H9 (cell line): ENCODE measurements around the gene PEPD. TPM values are rescaled to one million over a fixed set of nuclear protein-coding genes. Genes with fewer than 3 reads are reported as not detected.
"Not testable (repeated sequence)": the region's sequence is repeated elsewhere in the genome, so short reads cannot be mapped to it uniquely, and the experiment has no call there.

ENCODE experiments used
- DNase-seq: peaks from one replicate; pipeline ENCODE4 v3.0.0-alpha.2; 2017
- H2AFZ ChIP-seq: one replicate; pipeline ENCODE4 v1.6.1; 2013; ENCODE audit warnings: mild to moderate bottlenecking, low read length, control low read depth, moderate library complexity
- H2AK5ac ChIP-seq: 2 replicates; pipeline ENCODE4 v1.6.1; 2013; ENCODE audit warnings: low read length, control low read depth, mixed read lengths; ENCODE audit not compliant: insufficient read length
- H2BK120ac ChIP-seq: one replicate; pipeline ENCODE4 v1.6.1; 2013; ENCODE audit warnings: low read depth, mild to moderate bottlenecking, low read length, control low read depth, inconsistent platforms; ENCODE audit not compliant: poor library complexity, severe bottlenecking
- H2BK12ac ChIP-seq: 2 replicates; pipeline ENCODE4 v1.6.1; 2013; ENCODE audit warnings: low read length, control low read depth, mixed read lengths, low read depth; ENCODE audit not compliant: insufficient read length
- H2BK15ac ChIP-seq: 2 replicates; pipeline ENCODE4 v1.6.1; 2013; ENCODE audit warnings: low read depth, low read length, control low read depth
- H2BK20ac ChIP-seq: one replicate; pipeline ENCODE4 v1.6.1; 2013; ENCODE audit warnings: low read depth, mild to moderate bottlenecking, low read length, control low read depth, inconsistent platforms; ENCODE audit not compliant: poor library complexity, severe bottlenecking
- H2BK5ac ChIP-seq: 2 replicates; pipeline ENCODE4 v1.6.1; 2013; ENCODE audit warnings: low read length, control low read depth, mixed read lengths; ENCODE audit not compliant: insufficient read length
- H3K14ac ChIP-seq: 2 replicates; pipeline ENCODE4 v1.6.1; 2013; ENCODE audit warnings: low read length, control low read depth; ENCODE audit not compliant: insufficient read depth
- H3K18ac ChIP-seq: 2 replicates; pipeline ENCODE4 v1.6.1; 2013; ENCODE audit warnings: low read depth, mild to moderate bottlenecking, mixed read lengths, low read length, control low read depth; ENCODE audit not compliant: insufficient read length
- H3K23ac ChIP-seq: 2 replicates; pipeline ENCODE4 v1.6.1; 2013; ENCODE audit warnings: low read length, control low read depth, mixed read lengths, low read depth; ENCODE audit not compliant: insufficient read length
- H3K23me2 ChIP-seq: 2 replicates; pipeline ENCODE4 v1.6.1; 2013; ENCODE audit warnings: low read depth, mild to moderate bottlenecking, mixed read lengths, low read length, control low read depth; ENCODE audit not compliant: insufficient read length, poor library complexity, severe bottlenecking
- H3K27ac ChIP-seq: 2 replicates; pipeline ENCODE4 v1.5.1; 2013; ENCODE audit warnings: low read length, control low read depth, mixed read lengths, low read depth; ENCODE audit not compliant: insufficient read length
- H3K27me3 ChIP-seq: 2 replicates; pipeline ENCODE4 v1.6.1; 2013; ENCODE audit warnings: low read length, control low read depth, inconsistent platforms; ENCODE audit not compliant: insufficient read depth
- H3K4ac ChIP-seq: 2 replicates; pipeline ENCODE4 v1.6.1; 2013; ENCODE audit warnings: low read depth, mild to moderate bottlenecking, control low read depth, inconsistent platforms, low read length, moderate library complexity
- H3K4me1 ChIP-seq: 2 replicates; pipeline ENCODE4 v1.6.1; 2013; ENCODE audit warnings: low read length, control low read depth, inconsistent platforms; ENCODE audit not compliant: insufficient read depth
- H3K4me2 ChIP-seq: 2 replicates; pipeline ENCODE4 v1.6.1; 2013; ENCODE audit warnings: low read length, control low read depth, mixed read lengths; ENCODE audit not compliant: insufficient read length, insufficient read depth
- H3K56ac ChIP-seq: 2 replicates; pipeline ENCODE4 v1.6.1; 2013; ENCODE audit warnings: low read depth, mild to moderate bottlenecking, mixed read lengths, low read length, control low read depth; ENCODE audit not compliant: insufficient read length
- H3K79me1 ChIP-seq: 2 replicates; pipeline ENCODE4 v1.6.1; 2013; ENCODE audit warnings: low read depth, mild to moderate bottlenecking, moderate library complexity, low read length, control low read depth, inconsistent platforms; ENCODE audit not compliant: insufficient read depth, poor library complexity, severe bottlenecking
- H3K79me2 ChIP-seq: 2 replicates; pipeline ENCODE4 v1.6.1; 2013; ENCODE audit warnings: low read length, control low read depth, inconsistent platforms; ENCODE audit not compliant: insufficient read depth
- H3K9ac ChIP-seq: 2 replicates; pipeline ENCODE4 v1.6.1; 2013; ENCODE audit warnings: low read length, control low read depth, mixed read lengths; ENCODE audit not compliant: insufficient read length; ENCODE audit errors: extremely low read depth
- H3K9me3 ChIP-seq: one replicate; pipeline ENCODE4 v1.6.1; 2013; ENCODE audit warnings: low read depth, low read length, inconsistent platforms; ENCODE audit not compliant: control insufficient read depth
- H3T11ph ChIP-seq: one replicate; pipeline ENCODE4 v1.6.1; 2013; ENCODE audit warnings: mild to moderate bottlenecking, low read length, control low read depth, inconsistent platforms
- H4K20me1 ChIP-seq: one replicate; pipeline ENCODE4 v1.6.1; 2013; ENCODE audit not compliant: control insufficient read depth, insufficient read length, insufficient read depth
- H4K5ac ChIP-seq: 2 replicates; pipeline ENCODE4 v1.6.1; 2013; ENCODE audit warnings: low read depth, mild to moderate bottlenecking, mixed read lengths, low read length, control low read depth; ENCODE audit not compliant: insufficient read length
- H4K8ac ChIP-seq: replicated peaks from 2 replicates; pipeline ENCODE4 v1.6.1; 2013; ENCODE audit warnings: low read length, control low read depth, mixed read lengths, low read depth; ENCODE audit not compliant: insufficient read length
- H4K91ac ChIP-seq: 2 replicates; pipeline ENCODE4 v1.6.1; 2013; ENCODE audit warnings: low read depth, mild to moderate bottlenecking, moderate library complexity, mixed read lengths, low read length, control low read depth; ENCODE audit not compliant: insufficient read length
- H3K27ac Mint-ChIP-seq, 3 experiments: 2 replicates in 2 of 3; 3 replicates in 1 of 3; pipeline ENCODE4 v1.8.0; 2020 to 2021; ENCODE audit warnings: mixed read lengths in 3 of 3, mild to moderate bottlenecking in 1 of 3, moderate library complexity in 1 of 3
- H3K27me3 Mint-ChIP-seq: 2 replicates; pipeline ENCODE4 v1.8.0; 2021; ENCODE audit warnings: low read depth, mild to moderate bottlenecking, moderate library complexity, mixed read lengths
- H3K36me3 Mint-ChIP-seq, 3 experiments: 2 replicates in 2 of 3; 3 replicates in 1 of 3; pipeline ENCODE4 v1.8.0; 2020 to 2021; ENCODE audit warnings: low read depth in 3 of 3, mixed read lengths in 3 of 3; ENCODE audit not compliant: insufficient read depth in 1 of 3
- H3K4me1 Mint-ChIP-seq, 2 experiments: 2 replicates each; pipeline ENCODE4 v1.8.0; 2020; ENCODE audit warnings: mixed read lengths in 2 of 2
- H3K4me3 Mint-ChIP-seq, 2 experiments: 2 replicates in 1 of 2; 3 replicates in 1 of 2; pipeline ENCODE4 v1.8.0; 2020 to 2021; ENCODE audit warnings: mild to moderate bottlenecking in 2 of 2, mixed read lengths in 2 of 2, moderate library complexity in 1 of 2
- H3K9me3 Mint-ChIP-seq, 2 experiments: 2 replicates in 1 of 2; 3 replicates in 1 of 2; pipeline ENCODE4 v1.8.0; 2020; ENCODE audit warnings: mild to moderate bottlenecking in 2 of 2, mixed read lengths in 2 of 2, moderate library complexity in 1 of 2
- CTCF ChIP-seq: fragments of 200-600 bp; sonication (generic); conservative IDR thresholded peaks from 3 replicates; pipeline ENCODE4 v1.8.0; 2021; ENCODE audit warnings: antibody characterized with exemption, mild to moderate bottlenecking
- WGBS: extraction: QIAGEN DNeasy Blood & Tissue Kit; methylation state at CpG from one replicate; pipeline ENCODE4 v1.1.7; 2013; ENCODE audit warnings: missing lambda C conversion rate, low lambda C conversion rate, mixed read lengths; ENCODE audit not compliant: insufficient read length; ENCODE audit errors: extremely low coverage; 5-methylcytosine and 5-hydroxymethylcytosine counted together
- total RNA-seq: library from RNA; stranded (reverse); gene quantifications from 2 replicates; pipeline ENCODE4 v1.2.1, GENCODE V29; 2021

The PEPD gene
- total RNA-seq, 1 experiment from 2014 or later, result 52.8 TPM

GRCh38 chr19:33562636-33563035 lies 41.0 kb upstream of the PEPD start:
- Histone ChIP-seq H3K14ac (no peak overlapping the region), H2BK20ac (no peak overlapping the region), H3K9me3 (no peaks in the 10 kb centered on the region), H3K23ac (no peak overlapping the region), H3K4me2 (no peak overlapping the region), H2BK120ac (no peak overlapping the region), H2BK5ac (no peak overlapping the region), H4K91ac (no peak overlapping the region), H4K20me1 (no peaks in the 10 kb centered on the region), H3K4ac (no peak overlapping the region), H3T11ph (no peak overlapping the region), H3K56ac (no peak overlapping the region), H2BK15ac (no peak overlapping the region), H3K23me2 (no peaks in the 10 kb centered on the region), H2AFZ (no peak overlapping the region), H3K79me2 (no peaks in the 10 kb centered on the region), H3K18ac (no peak overlapping the region), H2BK12ac (no peak overlapping the region), H4K5ac (no peak overlapping the region), H3K27me3 (no peaks in the 10 kb centered on the region), H4K8ac (no peak overlapping the region), H2AK5ac (no peak overlapping the region), H3K79me1 (no peaks in the 10 kb centered on the region), H3K9ac (no peak overlapping the region), H3K27ac (no peak overlapping the region), H3K4me1 (no peaks in the 10 kb centered on the region)
- H3K27ac Mint-ChIP-seq, result no peak overlapping the region
- WGBS, result no CpG with 5 or more reads among the region's 7 CpGs
- H3K27me3 Mint-ChIP-seq, result peaks cover 8% of the 10 kb centered on the region
- no peaks in the 10 kb centered on the region for H3K36me3 Mint-ChIP-seq
- peaks cover 27 to 29% of the 10 kb centered on the region in 2 experiments for H3K4me1 Mint-ChIP-seq
- H3K4me3 Mint-ChIP-seq, result no peak overlapping the region
- H3K9me3 Mint-ChIP-seq, result no peaks in the 10 kb centered on the region
- no peak for TF ChIP-seq CTCF
- no peak for DNase-seq

- not testable (repeated sequence) for H3K9me3 ChIP-seq, H3K9me3 Mint-ChIP-seq, H2BK5ac ChIP-seq, H2BK12ac ChIP-seq, H4K91ac ChIP-seq, H3K23me2 ChIP-seq, H3K27ac ChIP-seq, H2BK120ac ChIP-seq, H2BK20ac ChIP-seq, DNase-seq, H3K56ac ChIP-seq, H3K36me3 Mint-ChIP-seq, H3K79me2 ChIP-seq, H4K8ac ChIP-seq, H3K18ac ChIP-seq, H2BK15ac ChIP-seq, H3K4me2 ChIP-seq, H3K79me1 ChIP-seq, H3K14ac ChIP-seq, H3K4me3 Mint-ChIP-seq, H3K4ac ChIP-seq, H3K27me3 Mint-ChIP-seq, H4K5ac ChIP-seq, H3T11ph ChIP-seq, H3K4me1 ChIP-seq, H3K27ac Mint-ChIP-seq, H2AK5ac ChIP-seq, H4K20me1 ChIP-seq, H3K27me3 ChIP-seq, H2AFZ ChIP-seq, H3K9ac ChIP-seq, H3K23ac ChIP-seq
- no CpG with 5 or more reads among the region's 5 CpGs for WGBS
- H3K4me1 Mint-ChIP-seq, result peaks cover 22% of the 10 kb centered on the region in 2 experiments
These were observed 40.1 kb upstream of the PEPD start for GRCh38 chr19:33561666-33562065.
